Neural progenitor cell (in vitro differentiated cells): ENCODE measurements around the gene GRIN3B.

Source experiments
- CTCF ChIP-seq: fragments of 200-600 bp; sonication (generic); IDR thresholded peaks from 2 replicates; pipeline ENCODE4 v1.5.1; 2017; ENCODE audit warnings: antibody characterized with exemption, mild to moderate bottlenecking
- EZH2 ChIP-seq: fragments of 200-600 bp; sonication (generic); IDR thresholded peaks from 2 replicates; pipeline ENCODE4 v1.6.1; 2017; ENCODE audit warnings: antibody characterized with exemption, mild to moderate bottlenecking, moderate library complexity

GRCh38 chr19:1019616-1019961 lies 19.4 kb downstream of the GRIN3B start:
- no peak for TF ChIP-seq EZH2
- no peak for TF ChIP-seq CTCF
